Stimulated activated CD8-positive, alpha-beta memory T cell treated with anti-CD3 and anti-CD28 coated beads, Interleukin-7, amount 100 ng/mL, for 24 hours (primary cell): ENCODE results near the gene LLCFC1.

Source experiments
- DNase-seq: peaks from one replicate; pipeline ENCODE4 v3.0.0-alpha.2; 2020; ENCODE audit warnings: low read depth

The LLCFC1 gene

GRCh38 chr7:142910481-142910880, 28.8 kb upstream of the LLCFC1 start:
- DNase-seq = no peak

GRCh38 chr7:142913051-142913450, 26.2 kb upstream of the LLCFC1 start:
- no peak for DNase-seq

- no peak for DNase-seq
These were observed 25.7 kb upstream of the LLCFC1 start for GRCh38 chr7:142913566-142913965.

- DNase-seq = no peak
These were observed 25.2 kb upstream of the LLCFC1 start for GRCh38 chr7:142914121-142914520.

GRCh38 chr7:142915315-142915714, 24.0 kb upstream of the LLCFC1 start:
- DNase-seq = no peak

GRCh38 chr7:142916508-142916907, 22.8 kb upstream of the LLCFC1 start:
- no peak for DNase-seq

GRCh38 chr7:142917447-142917846, 21.8 kb upstream of the LLCFC1 start:
- DNase-seq = no peak

- DNase-seq = no peak
These were observed 20.4 kb upstream of the LLCFC1 start for GRCh38 chr7:142918901-142919300.

- DNase-seq = no peak
These were observed 19.6 kb upstream of the LLCFC1 start for GRCh38 chr7:142919656-142920055.

GRCh38 chr7:142923391-142923790, 15.9 kb upstream of the LLCFC1 start:
- no peak for DNase-seq

- no peak for DNase-seq
These were observed 13.9 kb upstream of the LLCFC1 start for GRCh38 chr7:142925413-142925812.

GRCh38 chr7:142927085-142927745, 12.1 kb upstream of the LLCFC1 start:
- DNase-seq = no peak

GRCh38 chr7:142927949-142928348, 11.3 kb upstream of the LLCFC1 start:
- no peak for DNase-seq

- DNase-seq = no peak
These were observed 9.1 kb upstream of the LLCFC1 start for GRCh38 chr7:142930126-142930730.

GRCh38 chr7:142932386-142933091, 6.7 kb upstream of the LLCFC1 start:
- DNase-seq = no peak

GRCh38 chr7:142933092-142933475, 6.2 kb upstream of the LLCFC1 start:
- no peak for DNase-seq

GRCh38 chr7:142933624-142934023, 5.7 kb upstream of the LLCFC1 start, which contains the start of gene TRPV5:
TRPV5 (minus strand) TSS chr7:142933746; CDS start chr7:142933459, 287 bp downstream.
- no peak for DNase-seq

GRCh38 chr7:142934056-142934455, 5.2 kb upstream of the LLCFC1 start:
- DNase-seq = no peak

GRCh38 chr7:142935941-142936565, 3.2 kb upstream of the LLCFC1 start:
- no peak for DNase-seq

GRCh38 chr7:142938611-142939010, 673 bp upstream of the LLCFC1 start:
- no peak for DNase-seq

- DNase-seq = no peak
These were observed 1.8 kb downstream of the LLCFC1 start for GRCh38 chr7:142940966-142941535.

GRCh38 chr7:142941541-142941940, 2.3 kb downstream of the LLCFC1 start:
- DNase-seq = no peak

- DNase-seq = no peak
These were observed 3.5 kb downstream of the LLCFC1 start for GRCh38 chr7:142942746-142943145.
